Suprapubic skin (tissue), 4 donors: ENCODE measurements around the gene DRC7. TPM values are rescaled to one million over a fixed set of nuclear protein-coding genes. Genes with fewer than 3 reads are reported as not detected.

Experiments used
- DNase-seq, 2 donors: peaks; one replicate each; pipeline ENCODE4 v3.0.0-alpha.2; 2019; ENCODE audit warnings: low spot score in 2 of 2
- H3K27ac ChIP-seq: fragments of 200-600 bp; sonication (generic); one replicate; pipeline ENCODE4 v1.5.1; 2019
- H3K27me3 ChIP-seq: fragments of 200-600 bp; sonication (generic); one replicate; pipeline ENCODE4 v1.5.1; 2019
- H3K36me3 ChIP-seq: fragments of 200-600 bp; sonication (generic); one replicate; pipeline ENCODE4 v1.5.1; 2019
- H3K4me1 ChIP-seq: fragments of 200-600 bp; sonication (generic); one replicate; pipeline ENCODE4 v1.5.1; 2019
- H3K4me3 ChIP-seq: fragments of 200-600 bp; sonication (generic); one replicate; pipeline ENCODE4 v1.5.1; 2019; ENCODE audit warnings: mild to moderate bottlenecking
- H3K9me3 ChIP-seq: fragments of 200-600 bp; sonication (generic); one replicate; pipeline ENCODE4 v1.5.1; 2019
- EP300 ChIP-seq: sonication (generic); formaldehyde crosslinking; IDR thresholded peaks from one replicate; pipeline ENCODE4 v1.6.1; 2017; ENCODE audit warnings: antibody characterized with exemption
- POLR2A ChIP-seq, 2 donors: fragments of 450-650 bp; IDR thresholded peaks; one replicate each; pipeline ENCODE4 v1.6.1; 2017; ENCODE audit warnings: antibody characterized with exemption in 2 of 2, mild to moderate bottlenecking in 2 of 2, moderate library complexity in 2 of 2
- POLR2AphosphoS5 ChIP-seq, 3 donors: sonication (generic); formaldehyde crosslinking; IDR thresholded peaks; one replicate each; pipeline ENCODE4 v1.6.1; 2017; ENCODE audit warnings: antibody characterized with exemption in 3 of 3
- WGBS: methylation state at CpG from one replicate; pipeline ENCODE4 v1.1.5; 2018; 5-methylcytosine and 5-hydroxymethylcytosine counted together
- total RNA-seq, 4 donors: library from RNA; depleted of rRNA; stranded (reverse); fragments of >200 nt; gene quantifications; one replicate each; pipeline ENCODE4 v1.1.0, GENCODE V29; 2016
- TF ChIP-seq, protein P1 (sequence below), 2 donors: fragments of 200-600 bp in 1 of 2; fragments of 450-650 bp in 1 of 2; sonication (generic) in 1 of 2; IDR thresholded peaks; one replicate each; pipeline ENCODE4 v1.5.1; 2016 to 2019; ENCODE audit warnings: antibody characterized with exemption in 2 of 2, mild to moderate bottlenecking in 1 of 2, moderate library complexity in 1 of 2

Gene DRC7
- total RNA-seq, 4 donors from 2014 or later = not detected

DNA sequence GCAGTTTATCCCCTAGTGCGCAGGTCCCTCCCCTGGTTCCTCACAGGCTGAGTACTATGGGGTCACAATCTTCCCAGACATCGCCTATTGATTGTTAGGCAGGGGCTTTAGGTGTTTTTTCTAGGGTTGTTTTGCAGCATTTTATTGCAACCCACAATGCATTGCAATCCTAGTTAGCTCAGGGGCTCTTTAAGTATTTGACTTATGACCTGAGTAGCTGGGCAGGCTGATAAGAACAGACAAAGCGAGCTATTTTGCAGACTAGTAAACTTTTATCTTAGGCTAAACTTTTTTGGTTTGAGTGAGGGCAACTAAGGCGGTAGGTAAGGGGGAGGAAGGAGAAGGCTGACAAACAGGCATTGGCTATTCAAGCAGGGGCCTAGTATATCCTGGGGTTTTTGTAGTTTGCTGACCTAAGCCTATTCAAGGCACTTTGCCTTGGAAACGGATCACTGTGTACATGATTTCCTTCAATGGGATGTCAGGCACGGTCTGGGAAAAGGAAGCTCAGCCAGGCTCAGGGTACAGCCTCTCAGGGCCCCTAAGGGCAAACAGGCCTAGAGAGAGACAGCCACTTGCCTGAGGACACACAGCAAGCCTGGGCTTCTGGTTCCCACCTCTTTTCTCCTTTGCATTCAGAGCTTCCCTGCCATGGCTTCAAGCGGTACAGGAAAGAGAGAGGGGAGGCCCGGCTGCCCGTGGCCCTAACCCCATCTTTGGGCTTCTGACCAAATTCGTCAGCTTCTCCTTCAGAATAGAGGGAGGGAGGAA is 6.4 kb downstream of the DRC7 start:
- Histone ChIP-seq H3K4me3 (no peak overlapping the region), H3K36me3 (no peaks in the 10 kb centered on the region), H3K27ac (no peak overlapping the region), H3K4me1 (no peaks in the 10 kb centered on the region), H3K9me3 (no peaks in the 10 kb centered on the region), H3K27me3 (no peaks in the 10 kb centered on the region)
- no peak for TF ChIP-seq POLR2A (IDR thresholded peaks at IDR 0.05)
- TF ChIP-seq, protein P1, sequence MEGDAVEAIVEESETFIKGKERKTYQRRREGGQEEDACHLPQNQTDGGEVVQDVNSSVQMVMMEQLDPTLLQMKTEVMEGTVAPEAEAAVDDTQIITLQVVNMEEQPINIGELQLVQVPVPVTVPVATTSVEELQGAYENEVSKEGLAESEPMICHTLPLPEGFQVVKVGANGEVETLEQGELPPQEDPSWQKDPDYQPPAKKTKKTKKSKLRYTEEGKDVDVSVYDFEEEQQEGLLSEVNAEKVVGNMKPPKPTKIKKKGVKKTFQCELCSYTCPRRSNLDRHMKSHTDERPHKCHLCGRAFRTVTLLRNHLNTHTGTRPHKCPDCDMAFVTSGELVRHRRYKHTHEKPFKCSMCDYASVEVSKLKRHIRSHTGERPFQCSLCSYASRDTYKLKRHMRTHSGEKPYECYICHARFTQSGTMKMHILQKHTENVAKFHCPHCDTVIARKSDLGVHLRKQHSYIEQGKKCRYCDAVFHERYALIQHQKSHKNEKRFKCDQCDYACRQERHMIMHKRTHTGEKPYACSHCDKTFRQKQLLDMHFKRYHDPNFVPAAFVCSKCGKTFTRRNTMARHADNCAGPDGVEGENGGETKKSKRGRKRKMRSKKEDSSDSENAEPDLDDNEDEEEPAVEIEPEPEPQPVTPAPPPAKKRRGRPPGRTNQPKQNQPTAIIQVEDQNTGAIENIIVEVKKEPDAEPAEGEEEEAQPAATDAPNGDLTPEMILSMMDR (IDR thresholded peaks at IDR 0.05) = no peak
- no peak for TF ChIP-seq EP300
- no peak for TF ChIP-seq POLR2AphosphoS5 (IDR thresholded peaks at IDR 0.05)
- 76% methylated on average over 10 of the region's 10 CpGs for WGBS
- DNase-seq = peak in 1 of 2 donors; percentile 34

DNA sequence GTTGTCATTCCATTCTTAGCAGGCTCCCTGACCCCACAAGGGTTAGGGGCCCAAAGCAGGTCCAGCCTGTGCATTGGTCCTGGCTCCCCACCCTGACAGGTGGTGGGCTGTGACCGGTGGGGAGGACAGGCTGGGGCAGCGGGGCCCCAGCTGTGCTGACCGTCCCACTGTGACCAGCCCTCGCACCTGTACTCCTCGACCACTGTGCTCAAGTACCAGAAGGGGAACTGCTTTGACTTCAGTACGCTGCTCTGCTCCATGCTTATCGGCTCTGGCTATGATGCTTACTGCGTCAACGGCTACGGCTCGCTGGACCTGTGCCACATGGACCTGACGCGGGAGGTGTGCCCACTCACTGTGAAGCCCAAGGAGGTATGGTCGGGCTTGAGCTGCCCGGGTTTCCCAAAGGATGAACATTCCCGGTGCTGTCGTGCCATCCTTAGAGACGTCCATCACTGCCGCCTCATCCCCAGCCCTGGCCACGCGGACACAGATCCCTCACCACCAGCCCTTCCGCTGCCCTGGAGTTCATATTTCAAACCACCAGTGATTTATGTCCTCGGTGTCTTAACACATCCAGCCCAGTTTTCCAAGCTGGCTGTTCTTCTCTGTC is 7.3 kb downstream of the DRC7 start:
- peak in 1 of 2 donors; percentile 52 for DNase-seq
- no peaks in the 10 kb centered on the region for H3K36me3 ChIP-seq
- no peak overlapping the region for H3K4me3 ChIP-seq
- 71% methylated on average over 14 of the region's 23 CpGs for WGBS
- H3K9me3 ChIP-seq = no peaks in the 10 kb centered on the region
- TF ChIP-seq POLR2AphosphoS5 (IDR thresholded peaks at IDR 0.05) = no peak
- no peak overlapping the region for H3K27ac ChIP-seq
- no peaks in the 10 kb centered on the region for H3K27me3 ChIP-seq
- no peaks in the 10 kb centered on the region for H3K4me1 ChIP-seq

DNA sequence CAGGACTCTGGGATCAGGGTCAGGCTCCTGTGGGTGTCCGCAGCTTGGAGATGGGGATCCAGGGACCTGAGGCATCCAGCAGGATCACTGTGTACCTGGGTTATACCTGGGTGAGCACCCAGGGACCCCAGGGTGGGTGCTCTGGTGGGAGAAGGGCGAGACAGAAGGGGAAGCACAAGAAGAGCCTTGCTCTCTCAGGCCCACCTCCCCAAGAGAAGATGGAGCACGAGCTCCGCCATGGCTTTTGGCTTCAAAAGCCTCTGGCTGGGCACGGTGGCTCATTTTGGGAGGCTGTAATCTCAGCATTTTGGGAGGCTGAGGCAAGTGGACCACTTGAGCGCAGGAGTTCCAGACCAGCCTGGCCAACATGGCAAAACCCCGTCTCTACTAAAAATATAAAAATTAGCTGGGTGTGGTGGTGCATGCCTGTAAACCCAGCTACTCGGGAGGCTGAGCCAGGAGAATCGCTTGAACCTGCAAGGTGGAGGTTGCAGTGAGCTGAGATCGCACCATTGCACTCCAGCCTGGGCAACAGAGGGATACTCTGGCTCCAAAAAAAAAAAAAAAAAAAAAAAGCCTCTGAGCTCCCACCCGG is 8.9 kb downstream of the DRC7 start:
- Histone ChIP-seq H3K4me1 (no peaks in the 10 kb centered on the region), H3K9me3 (no peaks in the 10 kb centered on the region), H3K27ac (no peak overlapping the region), H3K36me3 (no peaks in the 10 kb centered on the region), H3K4me3 (no peak overlapping the region), H3K27me3 (no peaks in the 10 kb centered on the region)
- DNase-seq = peak in 1 of 2 donors; percentile 31
- 88% methylated on average over 11 of the region's 11 CpGs for WGBS
- TF ChIP-seq POLR2A (IDR thresholded peaks at IDR 0.05) (no peak), POLR2AphosphoS5 (IDR thresholded peaks at IDR 0.05) (no peak), EP300 (no peak)
- TF ChIP-seq, protein P1 (IDR thresholded peaks at IDR 0.05) = no peak

DNA sequence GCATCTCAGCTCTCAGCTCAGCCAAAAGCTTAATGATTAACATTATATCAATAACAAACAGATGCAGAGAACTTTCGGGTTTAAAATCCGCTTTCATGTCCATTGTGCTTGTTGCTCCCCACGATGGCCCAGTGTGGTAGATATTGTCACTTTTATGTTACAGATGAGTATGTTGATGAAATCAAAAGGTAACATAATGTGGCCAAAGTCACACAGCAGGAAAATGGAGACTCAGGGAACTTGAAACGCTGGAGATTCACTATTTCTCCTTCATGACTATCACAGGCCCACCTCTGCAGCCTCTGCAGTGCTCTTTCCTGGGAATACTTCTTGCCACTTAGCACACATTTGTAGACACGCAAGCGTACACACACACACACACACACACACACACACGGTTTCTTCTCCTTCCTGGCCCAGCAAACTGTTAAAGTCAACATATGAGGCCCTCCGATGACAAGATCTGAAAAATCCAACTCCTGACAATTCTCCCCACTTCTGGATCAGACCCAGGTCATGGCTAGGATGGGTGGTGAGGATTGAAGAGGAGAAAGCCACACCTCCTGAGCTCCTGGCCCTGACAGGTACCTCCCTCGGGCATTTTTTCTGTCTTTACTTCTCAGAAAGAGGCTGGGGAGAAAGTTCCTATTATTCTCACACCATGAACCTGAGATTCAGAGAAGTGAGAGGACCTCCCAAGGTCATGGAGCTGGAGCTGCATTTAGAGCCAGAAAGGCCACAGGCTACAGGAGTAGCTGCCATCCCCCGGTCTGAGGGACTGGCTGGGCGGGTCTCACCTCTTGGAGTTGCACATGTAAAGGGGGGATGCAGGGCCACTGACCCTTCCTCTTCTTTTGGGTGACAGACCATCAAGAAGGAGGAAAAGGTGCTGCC is 9.7 kb downstream of the DRC7 start:
- no peak for TF ChIP-seq POLR2AphosphoS5 (IDR thresholded peaks at IDR 0.05)
- no peak for TF ChIP-seq EP300
- TF ChIP-seq POLR2A (IDR thresholded peaks at IDR 0.05) = no peak
- TF ChIP-seq, protein P1 (IDR thresholded peaks at IDR 0.05) = no peak
- Histone ChIP-seq H3K27ac (no peak overlapping the region), H3K9me3 (no peaks in the 10 kb centered on the region), H3K4me3 (no peak overlapping the region), H3K27me3 (no peaks in the 10 kb centered on the region), H3K4me1 (no peaks in the 10 kb centered on the region), H3K36me3 (no peaks in the 10 kb centered on the region)
- DNase-seq = peak in 1 of 2 donors; percentile 49
- WGBS = 64% methylated on average over 11 of the region's 11 CpGs
